Measurements from ENCODE around the gene CADPS.

DNA sequence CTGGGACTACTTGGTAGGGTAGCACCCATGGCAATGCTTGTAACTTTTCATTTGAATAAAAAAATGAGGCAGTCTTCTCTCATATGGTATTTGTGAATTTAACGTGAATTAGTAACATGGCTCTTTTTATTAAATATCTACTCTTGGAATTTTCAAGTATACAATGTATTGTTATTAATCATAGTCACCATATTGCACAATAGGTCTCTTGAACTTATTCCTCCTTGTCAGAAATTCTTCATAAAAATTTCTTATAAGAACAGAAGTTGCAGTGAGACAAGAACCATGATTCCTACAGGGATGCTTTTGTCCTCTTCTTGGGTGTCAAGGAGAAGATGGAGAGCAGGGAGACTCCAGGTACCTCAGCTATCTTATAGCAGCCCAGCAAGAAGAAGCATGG lies 298.1 kb downstream of the CADPS start:
- TF ChIP-seq, protein P1, sequence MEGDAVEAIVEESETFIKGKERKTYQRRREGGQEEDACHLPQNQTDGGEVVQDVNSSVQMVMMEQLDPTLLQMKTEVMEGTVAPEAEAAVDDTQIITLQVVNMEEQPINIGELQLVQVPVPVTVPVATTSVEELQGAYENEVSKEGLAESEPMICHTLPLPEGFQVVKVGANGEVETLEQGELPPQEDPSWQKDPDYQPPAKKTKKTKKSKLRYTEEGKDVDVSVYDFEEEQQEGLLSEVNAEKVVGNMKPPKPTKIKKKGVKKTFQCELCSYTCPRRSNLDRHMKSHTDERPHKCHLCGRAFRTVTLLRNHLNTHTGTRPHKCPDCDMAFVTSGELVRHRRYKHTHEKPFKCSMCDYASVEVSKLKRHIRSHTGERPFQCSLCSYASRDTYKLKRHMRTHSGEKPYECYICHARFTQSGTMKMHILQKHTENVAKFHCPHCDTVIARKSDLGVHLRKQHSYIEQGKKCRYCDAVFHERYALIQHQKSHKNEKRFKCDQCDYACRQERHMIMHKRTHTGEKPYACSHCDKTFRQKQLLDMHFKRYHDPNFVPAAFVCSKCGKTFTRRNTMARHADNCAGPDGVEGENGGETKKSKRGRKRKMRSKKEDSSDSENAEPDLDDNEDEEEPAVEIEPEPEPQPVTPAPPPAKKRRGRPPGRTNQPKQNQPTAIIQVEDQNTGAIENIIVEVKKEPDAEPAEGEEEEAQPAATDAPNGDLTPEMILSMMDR (IDR thresholded peaks at IDR 0.05; ENCODE audit: poor library complexity), result no peak
- no peak for TF ChIP-seq EZH2phosphoT487 (IDR thresholded peaks at IDR 0.05; ENCODE audit: low read depth, severe bottlenecking, unreplicated experiment)
- TF ChIP-seq EZH2 (IDR thresholded peaks at IDR 0.05; ENCODE audit: borderline replicate concordance), result no peak

All from hepatocyte (in vitro differentiated cells).